Neuron (in vitro differentiated cells): Measurements from ENCODE around the gene ACTN1.

Source experiments
- H2AFZ ChIP-seq: one replicate; pipeline ENCODE4 v1.6.1; 2013; ENCODE audit warnings: low read depth, mild to moderate bottlenecking, inconsistent platforms, low read length, moderate library complexity
- H3K27me3 ChIP-seq: one replicate; pipeline ENCODE4 v1.6.1; 2013; ENCODE audit warnings: low read length; ENCODE audit not compliant: insufficient read depth
- H3K36me3 ChIP-seq: one replicate; pipeline ENCODE4 v1.6.1; 2013; ENCODE audit warnings: low read length; ENCODE audit not compliant: insufficient read depth
- H3K4me1 ChIP-seq: one replicate; pipeline ENCODE4 v1.6.1; 2013; ENCODE audit warnings: low read length; ENCODE audit not compliant: insufficient read depth
- H3K4me3 ChIP-seq: 2 replicates; pipeline ENCODE4 v1.5.1; 2013; ENCODE audit warnings: mild to moderate bottlenecking, low read length, moderate library complexity
- H3K9me3 ChIP-seq: one replicate; pipeline ENCODE4 v1.6.1; 2013; ENCODE audit warnings: low read length

Gene ACTN1

DNA sequence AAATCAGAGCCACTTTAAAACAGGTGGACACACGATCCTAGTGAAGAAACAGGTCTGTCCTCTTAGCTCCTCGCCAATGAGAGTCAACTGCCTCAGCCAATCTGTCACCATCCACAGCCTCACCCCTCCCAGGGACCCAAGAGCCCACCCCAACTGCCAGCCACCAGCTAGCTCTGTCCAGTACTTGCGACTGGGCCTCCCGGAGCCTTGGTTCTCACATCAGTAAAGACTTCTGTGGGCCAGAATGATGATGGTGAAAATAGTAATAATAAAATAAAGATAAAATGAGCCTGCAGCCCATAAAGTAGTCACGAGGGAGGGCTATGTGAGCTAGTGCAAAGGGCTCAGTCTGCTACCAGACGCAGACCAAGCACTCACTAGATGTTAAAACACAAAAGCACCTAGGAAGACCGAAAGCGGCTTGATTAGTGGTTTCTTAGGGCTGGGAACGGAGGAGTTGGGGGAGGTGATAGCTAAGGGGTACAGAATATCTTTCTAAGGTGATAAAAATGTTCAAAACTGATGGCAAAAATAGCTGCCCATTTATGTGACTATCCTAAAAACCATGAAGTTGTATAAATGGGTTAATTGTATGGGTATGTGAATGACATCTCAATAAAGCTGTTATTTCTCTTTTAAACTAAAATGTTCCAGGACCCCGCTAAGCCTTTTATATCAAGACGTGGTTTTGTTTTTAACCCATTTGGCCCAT lies 39.8 kb downstream of the ACTN1 start:
- no peaks in the 10 kb centered on the region for H3K36me3 ChIP-seq
- peaks cover 13% of the 10 kb centered on the region for H3K4me1 ChIP-seq
- H3K4me3 ChIP-seq: no peak overlapping the region

GRCh38 chr14:68938271-68939150 lies 40.6 kb downstream of the ACTN1 start:
- Histone ChIP-seq H3K36me3 (no peaks in the 10 kb centered on the region), H3K9me3 (no peaks in the 10 kb centered on the region), H3K4me1 (peaks cover 13% of the 10 kb centered on the region), H3K4me3 (no peak overlapping the region), H2AFZ (no peak overlapping the region), H3K27me3 (no peaks in the 10 kb centered on the region)

More for the DNA sequence above, 39.8 kb downstream of the ACTN1 start:
- no peaks in the 10 kb centered on the region for H3K9me3 ChIP-seq
- no peak overlapping the region for H2AFZ ChIP-seq
- no peaks in the 10 kb centered on the region for H3K27me3 ChIP-seq

DNA sequence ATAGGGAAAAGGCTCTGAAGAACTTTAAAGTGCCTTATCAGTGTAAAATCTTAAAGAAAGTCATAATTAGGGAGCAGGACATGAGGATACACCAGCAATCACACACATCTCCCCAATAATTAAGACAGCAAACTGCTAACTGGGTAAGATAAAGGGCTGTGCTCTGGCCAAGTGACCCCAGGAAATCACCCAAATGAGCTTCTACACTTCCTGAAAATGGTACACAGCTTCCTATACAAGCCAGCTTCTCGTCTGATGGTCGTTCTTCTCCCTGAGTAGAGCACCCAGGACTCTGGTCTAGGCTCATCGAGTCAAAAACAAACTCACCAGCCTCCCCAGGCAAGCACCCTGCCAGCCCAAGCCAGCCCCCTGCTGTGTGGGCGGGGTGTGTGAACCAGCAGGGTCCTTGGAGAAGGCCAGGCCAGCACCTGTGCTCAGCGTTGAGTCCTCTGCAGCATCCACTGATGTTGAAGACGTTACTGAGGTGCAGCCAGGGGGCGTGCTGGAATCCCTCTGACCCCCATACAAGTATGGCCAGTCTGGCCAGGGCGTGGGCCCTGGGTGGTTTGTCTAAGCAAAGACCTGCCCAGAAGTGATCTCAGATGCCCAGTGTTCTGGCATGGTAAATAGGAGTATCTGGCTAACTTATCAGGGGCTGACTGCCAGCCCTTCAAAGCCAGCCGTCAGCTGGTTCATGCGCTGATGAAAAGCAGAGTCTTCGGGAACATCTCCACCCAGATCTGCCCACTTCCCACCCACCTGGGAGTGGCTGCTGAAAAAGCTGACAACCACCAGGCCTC lies 41.4 kb downstream of the ACTN1 start:
- H3K9me3 ChIP-seq: no peaks in the 10 kb centered on the region
- H3K4me3 ChIP-seq: no peak overlapping the region
- no peak overlapping the region for H2AFZ ChIP-seq
- no peaks in the 10 kb centered on the region for H3K36me3 ChIP-seq
- H3K27me3 ChIP-seq: no peaks in the 10 kb centered on the region
- H3K4me1 ChIP-seq: peaks cover 13% of the 10 kb centered on the region

GRCh38 chr14:68936980-68937379 lies 42.1 kb downstream of the ACTN1 start:
- no peak overlapping the region for H2AFZ ChIP-seq
- no peaks in the 10 kb centered on the region for H3K36me3 ChIP-seq
- peaks cover 13% of the 10 kb centered on the region for H3K4me1 ChIP-seq
- H3K9me3 ChIP-seq: no peaks in the 10 kb centered on the region
- no peak overlapping the region for H3K4me3 ChIP-seq
- no peaks in the 10 kb centered on the region for H3K27me3 ChIP-seq

DNA sequence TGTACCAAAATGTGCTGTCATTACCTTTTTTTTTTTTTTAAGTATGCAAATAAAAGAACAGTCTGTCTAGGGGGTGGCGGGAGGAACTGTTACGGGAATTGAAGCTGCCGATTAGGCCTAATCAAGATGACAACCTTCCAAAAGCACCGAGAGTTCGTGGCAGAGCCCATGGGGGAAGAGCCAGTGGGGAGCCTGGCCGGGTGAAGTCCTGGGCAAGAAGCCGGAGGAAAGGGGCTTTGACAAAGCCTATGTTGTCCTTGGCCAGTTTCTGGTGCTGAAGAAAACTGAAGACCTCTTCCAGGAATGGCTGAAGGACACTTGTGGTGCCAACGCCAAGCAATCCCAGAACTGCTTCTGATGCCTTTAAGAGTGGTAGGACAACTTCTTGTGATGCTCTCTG lies 42.6 kb downstream of the ACTN1 start:
- H3K27me3 ChIP-seq: no peaks in the 10 kb centered on the region
- no peaks in the 10 kb centered on the region for H3K36me3 ChIP-seq
- H3K9me3 ChIP-seq: no peaks in the 10 kb centered on the region
- peaks cover 13% of the 10 kb centered on the region for H3K4me1 ChIP-seq
- H2AFZ ChIP-seq: no peak overlapping the region
- H3K4me3 ChIP-seq: no peak overlapping the region

GRCh38 chr14:68935761-68936214 lies 43.3 kb downstream of the ACTN1 start:
- Histone ChIP-seq H3K36me3 (no peaks in the 10 kb centered on the region), H3K4me3 (no peak overlapping the region), H3K9me3 (no peaks in the 10 kb centered on the region), H3K4me1 (peaks cover 13% of the 10 kb centered on the region), H3K27me3 (no peaks in the 10 kb centered on the region), H2AFZ (no peak overlapping the region)

DNA sequence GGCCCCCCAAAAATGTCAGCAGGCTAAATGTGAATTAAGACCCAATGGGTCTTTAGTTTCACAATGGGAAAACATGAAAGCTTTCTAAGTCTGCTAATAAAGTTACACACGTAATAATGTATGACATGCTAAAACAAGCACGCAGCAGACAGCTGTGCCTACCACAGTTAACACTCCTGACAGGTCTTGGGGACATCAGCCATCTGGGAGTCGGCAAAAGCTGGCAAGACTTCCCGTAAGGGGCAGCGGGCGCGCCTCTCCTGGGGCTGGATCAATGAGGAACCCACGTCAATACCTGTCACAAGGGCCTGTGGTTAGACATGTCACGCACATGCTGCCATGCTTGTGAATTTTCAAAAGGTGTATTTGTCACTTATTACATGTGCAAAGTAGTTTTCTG lies 45.0 kb downstream of the ACTN1 start:
- Histone ChIP-seq H2AFZ (no peak overlapping the region), H3K9me3 (no peaks in the 10 kb centered on the region), H3K4me3 (no peak overlapping the region), H3K36me3 (no peaks in the 10 kb centered on the region), H3K27me3 (no peaks in the 10 kb centered on the region), H3K4me1 (peaks cover 6% of the 10 kb centered on the region)

DNA sequence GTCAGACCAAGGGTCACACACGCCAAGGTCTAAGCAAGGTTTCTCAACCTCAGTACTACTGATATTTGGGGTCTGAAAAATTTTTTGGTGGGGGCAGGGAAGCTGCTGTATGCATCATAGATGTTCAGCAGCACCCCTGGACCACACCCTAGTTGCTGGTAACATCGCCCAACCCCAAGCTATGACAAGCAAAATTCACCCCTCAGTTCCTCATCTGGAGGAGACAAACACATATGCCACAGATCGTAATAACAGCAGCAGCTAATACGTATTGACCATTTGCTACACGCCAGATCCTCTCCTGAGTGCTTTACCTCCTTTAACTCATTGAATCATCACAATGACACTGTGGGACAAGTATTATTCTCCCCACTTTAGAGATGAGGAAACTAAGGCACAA lies 46.4 kb downstream of the ACTN1 start:
- no peak overlapping the region for H2AFZ ChIP-seq
- no peaks in the 10 kb centered on the region for H3K36me3 ChIP-seq
- no peak overlapping the region for H3K4me3 ChIP-seq
- H3K4me1 ChIP-seq: peaks cover 2% of the 10 kb centered on the region
- no peaks in the 10 kb centered on the region for H3K27me3 ChIP-seq
- no peaks in the 10 kb centered on the region for H3K9me3 ChIP-seq

DNA sequence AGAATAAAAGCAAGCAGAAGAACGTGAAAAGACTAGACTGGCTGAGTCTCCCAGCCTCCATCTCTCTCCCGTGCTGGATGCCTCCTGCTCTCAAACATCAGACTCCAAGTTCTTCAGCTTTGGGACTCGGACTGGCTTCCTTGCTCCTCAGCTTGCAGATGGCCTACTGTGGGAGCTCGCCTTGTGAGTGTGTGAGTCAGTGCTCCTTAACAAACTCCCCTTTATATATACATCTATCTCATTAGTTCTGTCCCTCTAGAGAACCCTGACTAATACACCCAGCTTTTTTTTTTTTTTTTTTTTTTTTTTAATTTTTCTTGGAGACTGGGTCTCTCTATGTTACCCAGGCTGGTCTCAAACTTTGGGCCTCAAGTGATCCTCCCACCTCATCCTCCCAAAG lies 46.9 kb downstream of the ACTN1 start:
- Histone ChIP-seq H3K4me3 (no peak overlapping the region), H3K4me1 (peaks cover 2% of the 10 kb centered on the region), H3K9me3 (no peaks in the 10 kb centered on the region), H2AFZ (no peak overlapping the region), H3K27me3 (no peaks in the 10 kb centered on the region), H3K36me3 (no peaks in the 10 kb centered on the region)

DNA sequence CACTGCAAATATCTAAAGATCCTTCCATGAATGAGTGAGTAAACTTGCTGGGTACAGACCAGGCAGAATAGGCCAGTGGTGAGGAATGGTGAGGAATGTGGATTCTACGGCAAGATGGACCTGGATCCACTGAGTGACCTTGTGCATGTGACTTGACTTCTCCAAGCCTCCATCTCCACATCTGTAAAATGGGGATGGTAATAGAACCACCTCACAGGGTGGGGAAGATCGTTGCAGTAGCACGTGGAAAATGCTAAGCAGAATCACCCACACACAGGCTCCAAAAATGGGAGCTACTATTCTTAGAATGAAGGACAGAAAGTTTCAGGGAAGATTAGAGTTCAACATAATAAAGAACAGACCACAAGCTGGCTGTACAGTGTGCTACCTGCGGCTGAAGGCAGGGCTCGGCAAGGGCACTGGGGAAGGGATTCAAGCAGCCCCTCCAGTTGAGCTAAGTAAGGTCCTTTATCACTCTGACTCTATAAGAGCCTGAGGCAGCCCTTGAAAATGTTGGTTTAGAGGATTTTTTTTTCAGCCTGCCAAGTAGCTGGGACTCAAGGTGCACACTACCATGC lies 47.5 kb downstream of the ACTN1 start:
- Histone ChIP-seq H2AFZ (no peak overlapping the region), H3K4me1 (peaks cover 2% of the 10 kb centered on the region), H3K9me3 (no peaks in the 10 kb centered on the region), H3K36me3 (no peaks in the 10 kb centered on the region), H3K4me3 (no peak overlapping the region), H3K27me3 (no peaks in the 10 kb centered on the region)

DNA sequence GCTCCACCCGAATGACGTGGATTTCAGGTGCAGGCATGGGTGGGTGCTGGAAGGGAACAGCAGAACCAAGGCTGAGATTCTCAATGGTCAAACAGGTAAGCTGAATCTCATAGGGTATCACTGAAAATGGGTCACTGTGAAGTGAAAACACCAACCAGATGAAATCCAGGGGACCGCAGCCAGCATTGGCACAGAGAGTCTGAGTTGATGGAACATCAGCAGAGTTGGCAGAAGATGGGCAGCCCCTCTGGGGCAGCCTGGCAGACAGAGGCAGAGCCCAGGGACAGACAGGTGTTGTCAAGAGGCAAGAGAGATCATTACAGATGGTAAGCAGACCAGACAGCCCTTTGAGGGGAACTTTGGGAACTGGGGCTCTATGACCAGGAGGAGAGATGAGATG lies 48.0 kb downstream of the ACTN1 start:
- peaks cover 2% of the 10 kb centered on the region for H3K9me3 ChIP-seq
- no peak overlapping the region for H3K4me3 ChIP-seq
- no peaks in the 10 kb centered on the region for H3K36me3 ChIP-seq
- no peak overlapping the region for H2AFZ ChIP-seq
- peaks cover under 1% of the 10 kb centered on the region for H3K4me1 ChIP-seq
- no peaks in the 10 kb centered on the region for H3K27me3 ChIP-seq

DNA sequence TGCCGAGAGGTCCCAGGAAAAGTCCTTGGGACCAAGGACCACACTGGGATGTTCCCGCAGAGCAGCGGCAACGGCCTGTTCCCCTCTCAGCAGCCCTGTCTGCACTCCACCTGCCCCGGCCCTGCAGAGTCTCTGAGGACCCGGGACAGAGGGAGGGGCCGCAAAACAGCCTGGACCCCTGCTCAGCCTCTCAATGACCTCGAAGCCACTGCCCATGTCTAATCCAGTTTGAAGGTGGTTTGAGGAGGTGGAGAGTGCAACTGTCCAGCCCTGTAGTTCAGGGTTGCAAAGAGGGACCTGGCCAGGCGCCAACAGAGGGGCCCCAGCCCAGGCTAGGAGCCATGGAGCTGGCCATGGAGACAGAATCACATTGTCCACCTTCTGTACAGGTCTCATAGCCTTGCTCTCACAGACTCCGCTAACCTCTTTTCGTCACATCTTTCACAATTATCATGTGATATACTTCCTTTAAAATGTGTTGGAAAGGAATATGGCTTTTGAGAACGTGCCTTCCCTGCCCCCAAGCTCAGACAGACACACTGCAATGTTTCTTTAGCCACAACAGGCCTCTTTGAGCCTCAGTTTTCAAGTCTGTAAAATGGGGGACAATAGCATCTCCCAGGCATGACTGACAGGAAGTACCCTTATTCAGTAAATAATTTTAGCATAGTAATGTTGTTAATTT lies 49.3 kb downstream of the ACTN1 start:
- Histone ChIP-seq H3K36me3 (peaks cover 4% of the 10 kb centered on the region), H3K4me1 (no peaks in the 10 kb centered on the region), H3K27me3 (no peaks in the 10 kb centered on the region), H3K9me3 (peaks cover 11% of the 10 kb centered on the region), H2AFZ (no peak overlapping the region), H3K4me3 (no peak overlapping the region)
